GM10266 (cell line): ENCODE data around the gene MAOB.

ENCODE experiments used
- DNase-seq: peaks from one replicate; pipeline ENCODE4 v3.0.0; 2012; ENCODE audit errors: extremely low spot score
- CTCF ChIP-seq: IDR thresholded peaks from 2 replicates; pipeline ENCODE4 v1.5.1; 2012; ENCODE audit warnings: mild to moderate bottlenecking, low read depth; ENCODE audit not compliant: control insufficient read depth, insufficient read depth; ENCODE audit errors: missing control alignments

MAOB gene

GRCh38 chrX:43870758-43871419 lies 11.4 kb downstream of the MAOB start:
- TF ChIP-seq CTCF, result no peak
- no peak for DNase-seq

GRCh38 chrX:43870011-43870410 lies 12.2 kb downstream of the MAOB start:
- TF ChIP-seq CTCF, result no peak
- DNase-seq, result no peak

DNA sequence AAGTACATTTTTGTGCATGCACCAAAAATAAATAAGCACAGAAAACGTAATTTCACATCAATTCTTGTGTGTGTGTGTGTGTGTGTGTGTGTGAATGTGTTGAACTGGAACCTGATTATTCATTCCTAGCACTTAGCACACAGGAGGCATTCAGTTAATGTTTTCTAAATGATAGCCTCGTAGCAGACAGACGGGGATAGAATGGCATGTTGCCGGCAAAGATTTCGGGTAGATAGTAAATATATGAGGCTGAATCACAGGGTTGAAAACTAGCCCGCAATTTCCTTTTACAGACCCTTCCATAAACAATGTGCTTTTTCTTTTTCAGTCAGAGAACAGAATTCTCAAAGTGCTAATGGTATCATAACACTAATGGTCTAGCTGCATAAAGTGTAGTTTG lies 13.5 kb downstream of the MAOB start:
- DNase-seq, result no peak
- no peak for TF ChIP-seq CTCF

- TF ChIP-seq CTCF, result no peak
- no peak for DNase-seq
Measured at GRCh38 chrX:43866423-43866822, 15.8 kb downstream of the MAOB start.

DNA sequence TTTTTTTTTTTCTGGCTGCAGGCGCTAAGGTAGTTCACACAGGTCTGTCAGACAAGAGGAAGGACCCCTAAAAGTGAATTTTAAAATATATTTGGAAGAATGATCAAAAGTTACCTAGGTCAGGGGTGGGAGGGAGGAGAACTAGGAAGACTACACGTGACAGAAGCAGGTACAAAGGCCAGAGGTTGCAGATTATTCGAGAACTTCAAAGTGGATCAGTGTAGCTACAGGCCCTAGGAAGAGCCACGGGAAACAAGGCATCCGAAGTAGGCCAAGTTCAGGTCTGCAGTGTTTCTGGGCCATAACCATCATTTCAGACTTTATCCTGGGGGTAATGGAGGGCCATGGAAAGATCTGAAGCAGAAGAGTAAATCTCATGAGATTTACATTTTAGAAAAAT lies 16.5 kb downstream of the MAOB start:
- no peak for DNase-seq
- no peak for TF ChIP-seq CTCF

- TF ChIP-seq CTCF, result no peak
- no peak for DNase-seq
Measured at GRCh38 chrX:43862434-43862833, 19.8 kb downstream of the MAOB start.

GRCh38 chrX:43861750-43862149 lies 20.5 kb downstream of the MAOB start:
- TF ChIP-seq CTCF, result no peak
- no peak for DNase-seq
